Adrenal gland (tissue), 12 donors: ENCODE measurements around the gene CEP85. TPM values are rescaled to one million over a fixed set of nuclear protein-coding genes. Genes with fewer than 3 reads are reported as not detected.
"Not testable (repeated sequence)": the region's sequence is repeated elsewhere in the genome, so short reads cannot be mapped to it uniquely, and the experiment has no call there.

Experiments used
- DNase-seq, 7 donors: peaks; one replicate each; pipeline ENCODE4 v3.0.0-alpha.2; 2019 to 2020
- H3K27ac ChIP-seq, 5 donors: fragments of 200-600 bp; sonication (generic) in 4 of 5; 1 replicate in 3 of 5; 2 replicates in 2 of 5; pipeline versions ENCODE4 v1.5.1 to v1.8.0; 2016 to 2020; ENCODE audit warnings: mild to moderate bottlenecking in 1 of 5
- H3K27me3 ChIP-seq: fragments of 200-600 bp; 2 replicates; pipeline ENCODE4 v1.8.0; 2021
- H3K36me3 ChIP-seq, 2 donors: fragments of 200-600 bp; replicated peaks in 1 of 2; 1 replicate in 1 of 2; 2 replicates in 1 of 2; pipeline versions ENCODE4 v1.5.1 to v1.8.0; 2018 to 2022
- H3K4me1 ChIP-seq, 2 donors: fragments of 200-600 bp; replicated peaks in 1 of 2; 1 replicate in 1 of 2; 2 replicates in 1 of 2; pipeline versions ENCODE4 v1.5.1 to v1.8.0; 2018 to 2021
- H3K4me3 ChIP-seq, 4 donors: fragments of 200-600 bp; sonication (generic) in 3 of 4; one replicate each; pipeline ENCODE4 v1.5.1; 2016 to 2018
- H3K9me3 ChIP-seq, 3 donors: fragments of 200-600 bp; sonication (generic) in 1 of 3; replicated peaks in 1 of 3; 1 replicate in 2 of 3; 2 replicates in 1 of 3; pipeline versions ENCODE4 v1.5.1 to v1.8.0; 2016 to 2021
- CTCF ChIP-seq, 6 experiments: fragments of 450-650 bp in 4 of 6; fragments of 200-600 bp in 2 of 6; sonication (generic) in 1 of 6; IDR thresholded peaks; 1 replicate in 5 of 6; 2 replicates in 1 of 6; pipeline versions ENCODE4 v1.5.1 to v1.8.0; 2016 to 2021; ENCODE audit warnings: antibody characterized with exemption in 6 of 6, mild to moderate bottlenecking in 2 of 6, moderate library complexity in 1 of 6
- POLR2A ChIP-seq, 2 donors: fragments of 450-650 bp; IDR thresholded peaks; one replicate each; pipeline ENCODE4 v1.6.1; 2017; ENCODE audit warnings: antibody characterized with exemption in 2 of 2, mild to moderate bottlenecking in 2 of 2, moderate library complexity in 1 of 2
- WGBS, 4 donors: extraction: QIAGEN DNeasy Blood & Tissue Kit in 2 of 4; methylation state at CpG; one replicate each; pipeline versions ENCODE4 v1.1.5 to v1.1.7; 2013 to 2017; 5-methylcytosine and 5-hydroxymethylcytosine counted together
- intact Hi-C, 2 donors: fragments of 100-400 bp; cut with DNase I; formaldehyde crosslinking; loops; one replicate each; pipeline versions ENCODE4 v1.14.1 to v1.15.0; 2022 to 2023
- polyA plus RNA-seq, 3 donors: library from polyadenylated mRNA; stranded (reverse); fragments of 200-250 nt in 2 of 3; fragments of 350-450 nt in 1 of 3; fragmentation: Illumina TruSeq in 1 of 3; extraction: RNeasy Lipid Tissue Mini Kit (QIAGEN cat#74804) in 1 of 3; gene quantifications; one replicate each; pipeline ENCODE4 v1.2.3, GENCODE V29; 2013 to 2014
- total RNA-seq, 9 donors: library from RNA; depleted of rRNA in 4 of 9; stranded (reverse); fragments of >200 nt in 4 of 9; fragments of 120-200 nt in 1 of 9; fragmentation: NEBNext Ultra II Directional in 1 of 9; extraction: Animal tissue kit (Norgen Biotek cat#: 25700) in 1 of 9; gene quantifications; one replicate each; pipeline versions ENCODE4 v1.1.0 to v1.2.4, GENCODE V29; 2013 to 2023
- donor health status: healthy with polysubstance abuse.
- donor health status: Bipolar disorder and iron deficiency.
- donor health status: DM: yes; HTN: yes; CAD: no.
- donor health status: DM: no; HTN: no; CAD: no.
- donor health status: DM: no; HTN: no; CAD: no.
- donor health status: DM: yes; HTN: yes; CAD: no.

CEP85 gene
- total and polyA plus RNA-seq, 12 donors = 2.5 to 16.4 (median 5.8) TPM

- H3K4me3 ChIP-seq = peak overlapping the region in 1 of 4 donors; percentile 45
- TF ChIP-seq CTCF (IDR thresholded peaks at IDR 0.05) (no peak), POLR2A (IDR thresholded peaks at IDR 0.05) (no peak)
- DNase-seq = peak in 1 of 7 donors; percentile 35
- H3K27ac ChIP-seq = peak overlapping the region in 2 of 5 donors; percentile 15 to 64
- intact Hi-C loops = no loop called here
- whole genome bisulfite sequencing, 4 donors = 71 to 88% (median 76%) methylated on average over 7 of the region's 7 CpGs
- no peaks in the 10 kb centered on the region for H3K36me3 ChIP-seq
- H3K9me3 ChIP-seq = no peaks in the 10 kb centered on the region
- peaks cover 5 to 6% of the 10 kb centered on the region in 2 donors for H3K4me1 ChIP-seq
- no peaks in the 10 kb centered on the region for H3K27me3 ChIP-seq
Measured at GRCh38 chr1:26224606-26225005, 9.4 kb upstream of the CEP85 start.

DNA sequence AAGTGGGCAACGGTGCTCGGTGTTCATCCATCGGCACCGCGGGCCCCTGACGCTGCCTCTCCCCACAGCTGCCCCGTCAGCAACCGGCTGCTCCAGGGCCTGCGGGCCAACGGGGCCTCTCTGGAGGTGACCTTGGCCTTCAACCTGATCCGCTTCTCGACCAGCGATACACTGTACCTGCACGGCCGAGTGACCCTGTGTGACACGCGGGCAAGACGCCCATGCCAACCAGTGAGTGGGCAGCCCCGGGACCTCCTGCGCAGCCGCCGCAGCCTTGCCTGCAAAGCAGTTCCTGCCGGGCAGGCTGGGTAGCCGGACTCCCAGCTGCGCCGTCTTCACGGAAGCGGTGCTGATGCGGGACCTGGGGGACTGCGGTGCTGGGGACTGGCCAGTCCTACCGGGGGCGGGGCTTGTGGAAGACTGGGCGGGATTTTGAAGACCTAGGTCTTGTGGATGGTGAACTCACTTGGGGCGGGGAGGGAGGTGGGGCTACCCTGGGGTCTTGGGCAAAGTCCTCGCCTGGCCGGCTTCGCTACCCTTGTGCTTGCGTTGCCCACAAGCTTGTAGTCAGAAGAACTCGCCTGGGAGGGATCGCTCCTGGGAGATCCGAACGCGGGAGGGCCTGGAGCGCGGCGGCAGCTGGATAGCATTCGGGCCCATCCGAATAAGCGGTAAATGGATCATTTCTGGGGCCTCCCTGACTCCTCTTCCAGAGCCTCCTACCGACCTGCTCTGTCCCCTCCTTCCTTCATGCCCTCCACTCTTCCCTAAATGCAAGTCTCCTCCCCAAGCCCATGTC, 8.8 kb upstream of the CEP85 start:
- Histone ChIP-seq H3K9me3 (no peaks in the 10 kb centered on the region), H3K4me3 (peak overlapping the region in 3 of 4 donors; percentile 5 to 45 (median 10)), H3K36me3 (no peaks in the 10 kb centered on the region), H3K27me3 (no peaks in the 10 kb centered on the region), H3K4me1 (peaks cover 5 to 6% of the 10 kb centered on the region in 2 donors), H3K27ac (peak overlapping the region in 2 of 5 donors; percentile 15 to 64)
- DNase-seq = peak; percentile 74 to 89 (median 84)
- no peak for TF ChIP-seq CTCF (IDR thresholded peaks at IDR 0.05)
- TF ChIP-seq POLR2A (IDR thresholded peaks at IDR 0.05) = peak in 1 of 2 donors; percentile 54
- intact Hi-C loops = no loop called here
- WGBS, 4 donors = 3 to 7% (median 6%) methylated on average over 6 to 50 of the region's 50 CpGs

- H3K4me1 ChIP-seq, H3K36me3 ChIP-seq, H3K9me3 ChIP-seq, H3K27ac ChIP-seq, DNase-seq, H3K27me3 ChIP-seq, H3K4me3 ChIP-seq: not testable (repeated sequence)
- WGBS, 4 donors = 67 to 87% (median 77%) methylated on average over 2 of the region's 2 CpGs
- intact Hi-C loops = loop anchor here in 1 of 2 donors (5.0 kb wide), 1 partner anchor 63 kb away; the partner anchor contains the start of genes C1orf232 and ZNF593
Measured at GRCh38 chr1:26230682-26231081, 3.3 kb upstream of the CEP85 start.

- no peak for TF ChIP-seq POLR2A (IDR thresholded peaks at IDR 0.05)
- TF ChIP-seq CTCF (IDR thresholded peaks at IDR 0.05) = no peak
- intact Hi-C loops = loop anchor here in 1 of 2 donors (5.0 kb wide), 1 partner anchor 68 kb away; the partner anchor contains the start of genes C1orf232 and ZNF593
- WGBS, 4 donors = 2 to 7% (median 4%) methylated on average over 30 of the region's 30 CpGs
- Histone ChIP-seq H3K4me3 (peak overlapping the region; percentile 43 to 97 (median 54)), H3K9me3 (no peaks in the 10 kb centered on the region), H3K36me3 (no peaks in the 10 kb centered on the region), H3K4me1 (peaks cover 0 to 7% of the 10 kb centered on the region in 2 donors), H3K27me3 (no peaks in the 10 kb centered on the region), H3K27ac (peak overlapping the region; percentile 81 to 95 (median 88))
- DNase-seq = peak in 2 of 7 donors; percentile 22 to 34
Measured at GRCh38 chr1:26234644-26235370, 807 bp downstream of the CEP85 start.
